Stimulated activated CD8-positive, alpha-beta memory T cell treated with anti-CD3 and anti-CD28 coated beads, Interleukin-7, amount 100 ng/mL, for 48 hours (primary cell): ENCODE data around the gene EPHA6.

Source experiments
- DNase-seq, 2 donors: peaks; one replicate each; pipeline ENCODE4 v3.0.0-alpha.2; 2020; ENCODE audit warnings: low read depth in 1 of 2; ENCODE audit errors: extremely low read depth in 1 of 2

Gene EPHA6

GRCh38 chr3:97687734-97688133, 873.3 kb downstream of the EPHA6 start:
- DNase-seq, result no peak

DNA sequence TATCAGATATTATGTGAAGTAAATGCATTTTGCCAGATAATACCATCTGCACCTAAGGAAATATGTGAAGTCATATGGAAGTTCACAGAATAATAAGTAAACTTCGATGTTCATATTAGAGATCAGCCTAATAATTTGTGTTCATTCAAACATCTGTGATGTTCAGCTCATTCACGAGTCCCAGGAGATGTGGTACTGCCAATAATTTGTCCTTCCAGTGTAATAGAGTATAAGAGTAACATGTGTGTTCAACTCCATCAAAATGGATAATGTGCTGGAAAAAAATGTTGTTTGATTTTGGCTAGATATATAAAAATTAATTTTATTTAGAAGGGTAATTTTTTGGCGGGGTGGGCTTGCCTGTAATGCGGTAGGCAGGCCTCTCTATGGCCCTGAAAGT, 874.7 kb downstream of the EPHA6 start:
- DNase-seq, result no peak

DNA sequence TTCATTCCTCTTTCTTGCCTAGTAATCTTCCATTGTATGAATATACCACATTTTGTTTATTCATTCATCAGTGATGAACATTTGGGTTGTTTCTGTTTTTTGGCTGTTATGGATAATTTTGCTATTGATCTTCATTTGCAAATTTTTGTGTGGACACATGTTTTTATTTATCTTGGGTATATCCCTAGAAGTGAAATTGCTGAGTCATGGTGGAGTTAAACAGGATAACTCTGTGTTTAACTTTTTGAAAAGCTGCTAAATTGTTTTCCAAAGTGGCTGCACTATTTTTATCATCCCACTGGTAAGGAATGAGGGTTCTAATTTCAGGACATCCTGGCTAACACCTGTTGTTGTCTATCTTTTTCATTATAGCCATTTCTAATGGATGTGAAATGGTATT, 875.6 kb downstream of the EPHA6 start:
- no peak for DNase-seq

- no peak for DNase-seq
Observed at GRCh38 chr3:97691354-97691753, 877.0 kb downstream of the EPHA6 start.

GRCh38 chr3:97692389-97692788, 878.0 kb downstream of the EPHA6 start:
- no peak for DNase-seq

GRCh38 chr3:97692831-97693230, 878.4 kb downstream of the EPHA6 start:
- DNase-seq, result no peak

DNA sequence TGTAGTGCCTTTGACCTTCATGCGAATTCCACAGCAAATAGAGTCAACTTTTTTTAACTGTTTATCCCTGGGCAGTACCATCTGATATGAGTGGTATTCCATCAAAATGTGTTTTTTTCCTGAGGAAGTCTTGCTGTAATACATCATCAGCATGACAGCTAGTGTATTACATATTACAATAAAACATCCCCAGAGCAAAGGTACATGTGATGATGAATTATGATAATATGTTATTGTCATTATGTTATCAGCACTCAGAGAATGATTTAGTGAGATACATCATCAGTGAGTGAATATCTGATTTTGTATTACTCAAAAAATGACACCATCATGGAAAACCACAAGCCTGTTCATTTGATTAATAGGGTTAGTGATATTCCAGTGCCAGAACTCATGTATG, 880.5 kb downstream of the EPHA6 start:
- DNase-seq, result no peak

DNA sequence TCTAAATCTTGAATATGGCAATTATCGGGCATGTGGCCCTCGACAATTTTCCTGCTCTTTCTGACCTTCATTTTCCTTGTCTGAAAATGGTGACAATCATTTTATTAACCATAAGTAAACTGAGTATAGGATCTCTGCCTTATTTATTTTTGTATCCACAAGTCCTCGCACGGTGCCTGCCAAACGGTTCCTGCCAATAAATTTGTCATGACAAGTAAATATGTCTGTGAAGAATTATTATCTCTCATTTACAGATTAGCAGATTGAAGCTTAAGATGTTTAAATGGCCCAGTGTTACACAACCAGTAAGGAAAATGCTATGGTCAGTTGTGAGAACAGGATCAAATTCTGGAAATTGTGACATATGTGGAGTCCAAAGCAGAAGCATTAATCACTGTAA, 884.3 kb downstream of the EPHA6 start:
- no peak for DNase-seq

DNA sequence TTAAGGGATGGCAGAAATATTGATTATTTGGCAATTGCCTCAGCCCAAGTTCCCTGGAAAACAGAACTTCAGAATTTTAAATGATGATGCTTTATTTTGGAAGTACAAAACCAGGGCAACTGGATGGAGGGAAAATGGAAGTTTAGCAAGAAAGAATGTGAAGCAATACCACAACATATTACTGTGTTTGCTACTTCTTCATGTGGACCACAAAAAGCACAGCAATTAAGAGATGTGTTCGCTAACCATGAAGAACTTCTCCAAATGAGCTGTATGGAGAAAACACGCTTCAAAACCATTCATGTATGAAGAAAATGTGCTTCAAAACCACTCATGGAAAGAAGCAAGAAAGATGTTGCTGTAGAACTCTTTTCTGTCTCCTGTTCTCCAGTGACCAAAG, 885.5 kb downstream of the EPHA6 start:
- no peak for DNase-seq

- no peak for DNase-seq
Observed at GRCh38 chr3:97705764-97706163, 891.4 kb downstream of the EPHA6 start.

DNA sequence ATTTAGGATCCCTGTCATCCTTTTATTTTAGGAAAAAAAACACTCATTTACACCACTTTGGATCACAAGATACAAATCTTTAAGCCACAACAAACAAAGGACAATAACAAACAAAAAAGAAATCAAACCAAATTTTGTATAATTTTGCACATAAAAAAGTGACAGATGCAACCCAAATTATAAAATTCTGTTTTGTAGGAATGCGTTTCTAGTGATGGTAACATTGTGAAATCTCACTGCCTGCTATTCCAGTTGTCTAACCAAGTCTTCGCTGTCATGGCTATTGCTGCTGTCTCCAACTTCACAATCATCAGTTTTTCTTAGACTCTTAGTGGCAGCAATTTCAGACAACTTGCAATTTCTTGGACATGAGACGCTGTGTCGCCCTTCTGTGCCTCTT, 891.8 kb downstream of the EPHA6 start:
- no peak for DNase-seq

- no peak for DNase-seq
Observed at GRCh38 chr3:97711654-97712053, 897.3 kb downstream of the EPHA6 start.

- DNase-seq, result no peak
Observed at GRCh38 chr3:97712919-97713318, 898.5 kb downstream of the EPHA6 start.

GRCh38 chr3:97713634-97714033, 899.2 kb downstream of the EPHA6 start:
- no peak for DNase-seq

GRCh38 chr3:97719156-97719821, 904.9 kb downstream of the EPHA6 start:
- peak; percentile 6 to 13 for DNase-seq

DNA sequence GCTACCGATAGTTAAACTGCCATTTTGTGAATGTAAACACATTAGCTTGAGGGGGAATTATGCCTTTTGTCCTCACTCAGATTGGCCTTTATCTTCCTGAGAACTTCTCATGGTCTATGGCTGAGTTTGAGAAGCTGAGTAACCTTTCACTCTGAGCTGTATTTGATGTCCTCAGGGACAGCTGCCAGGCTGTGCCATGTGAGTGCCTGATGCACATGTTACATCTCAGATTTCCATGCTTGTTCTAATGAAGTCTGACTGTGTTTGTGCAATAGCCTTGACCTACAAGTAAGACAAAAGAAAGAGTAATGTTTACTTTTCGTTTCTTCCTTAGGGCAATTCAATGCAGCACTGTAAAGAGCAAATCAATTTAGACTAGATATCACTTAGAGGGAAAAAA, 906.0 kb downstream of the EPHA6 start:
- DNase-seq, result no peak

GRCh38 chr3:97721446-97721845, 907.1 kb downstream of the EPHA6 start:
- no peak for DNase-seq

DNA sequence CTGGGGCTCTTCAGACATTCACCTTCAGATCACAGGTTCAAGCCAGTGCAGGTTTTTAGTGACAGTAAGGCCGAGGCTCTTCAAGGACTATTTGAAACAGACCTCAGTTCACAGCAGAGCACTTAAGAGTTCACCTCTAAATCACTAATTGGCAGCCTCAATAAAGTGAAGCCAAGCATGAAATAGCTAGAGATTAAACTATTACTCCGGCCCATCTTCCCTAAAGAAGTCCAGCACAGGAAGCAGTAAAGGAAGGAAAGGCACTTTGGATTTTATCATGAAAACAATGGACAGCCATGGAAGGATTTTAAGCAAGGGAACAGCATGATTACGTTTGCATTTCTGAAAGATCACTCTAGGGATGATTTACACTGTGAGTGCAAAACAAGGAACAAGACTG, 922.5 kb downstream of the EPHA6 start:
- no peak for DNase-seq

DNA sequence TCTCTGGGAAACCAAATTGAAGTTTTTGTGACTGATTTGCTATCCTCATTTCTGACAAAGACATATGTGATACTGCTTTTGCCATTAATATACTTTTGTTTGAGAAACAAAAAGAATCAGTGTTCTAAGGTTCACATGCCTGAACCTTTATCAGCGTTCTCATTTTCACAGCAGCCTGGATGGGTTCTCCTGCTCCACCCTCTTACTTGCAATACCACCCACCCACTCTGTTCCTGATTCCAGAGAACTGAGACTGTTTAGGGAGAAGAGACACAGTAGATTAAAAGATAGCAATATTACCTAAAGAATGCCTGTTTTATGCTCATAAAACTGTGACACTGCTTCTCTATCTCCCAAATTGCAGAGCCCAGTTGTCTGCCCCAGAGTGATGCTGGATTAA, 924.4 kb downstream of the EPHA6 start:
- no peak for DNase-seq

DNA sequence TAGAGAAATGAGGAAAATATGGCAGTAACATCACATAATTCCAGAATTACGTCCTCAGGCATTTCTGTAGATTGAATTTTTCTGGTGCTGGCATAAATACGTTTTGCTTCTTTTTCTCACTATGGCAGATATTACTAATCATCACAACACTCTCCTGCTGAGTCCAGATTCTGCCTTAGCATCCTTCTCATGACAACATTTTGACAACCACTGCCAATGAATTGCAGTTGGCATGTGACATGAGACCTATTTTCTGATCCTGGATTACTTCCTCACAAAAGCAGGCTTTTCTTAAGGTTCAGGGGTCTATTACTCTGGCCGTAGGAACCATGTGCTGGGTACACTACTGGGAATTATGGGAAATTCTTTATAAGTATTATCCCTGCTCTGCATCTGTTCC, 927.6 kb downstream of the EPHA6 start:
- DNase-seq, result no peak

- no peak for DNase-seq
Observed at GRCh38 chr3:97744289-97744688, 929.9 kb downstream of the EPHA6 start.

DNA sequence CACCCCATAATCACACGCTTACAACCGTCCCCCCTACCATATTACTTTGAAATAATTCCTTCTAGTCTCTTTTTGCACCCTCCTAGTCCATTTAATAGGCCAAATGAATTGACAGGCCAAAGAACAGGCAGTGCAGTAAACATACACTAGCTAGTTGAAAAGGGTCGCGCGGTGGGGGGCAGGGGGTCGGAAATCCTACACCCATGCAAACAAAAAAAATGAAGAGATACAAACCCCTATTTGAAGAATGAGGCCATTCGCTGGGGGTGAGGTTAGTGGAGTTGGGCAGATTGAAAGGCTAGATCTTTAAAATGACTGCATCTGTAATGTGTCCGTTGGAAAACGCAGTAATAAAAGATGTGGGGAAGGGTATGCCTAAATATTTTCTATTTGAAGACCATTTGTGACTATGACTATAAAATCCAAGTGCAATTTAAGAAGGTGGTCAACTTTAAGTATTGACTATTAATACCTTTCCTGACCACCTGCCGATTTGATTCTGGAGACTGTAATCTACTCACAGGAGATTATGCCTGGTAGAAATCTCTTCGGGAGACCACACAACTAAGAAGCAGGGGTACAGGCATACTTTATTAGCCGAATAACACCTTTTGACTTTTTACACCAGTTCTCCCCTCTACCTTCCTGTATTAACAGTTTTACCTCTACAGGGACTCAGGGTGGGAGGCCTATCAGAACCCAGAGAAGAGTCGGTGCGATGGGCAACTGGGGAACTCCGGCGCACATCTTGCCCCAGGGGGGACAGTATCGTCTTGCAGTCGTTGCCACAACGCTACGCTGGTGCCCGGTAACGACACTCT, 949.4 kb downstream of the EPHA6 start:
- no peak for DNase-seq
